ENCODE measurements around the gene LRRC27. TPM values are rescaled to one million over a fixed set of nuclear protein-coding genes. Genes with fewer than 3 reads are reported as not detected.

The LRRC27 gene
- total RNA-seq, 2 experiments from 2014 or later: 2.4 to 2.8 TPM

DNA sequence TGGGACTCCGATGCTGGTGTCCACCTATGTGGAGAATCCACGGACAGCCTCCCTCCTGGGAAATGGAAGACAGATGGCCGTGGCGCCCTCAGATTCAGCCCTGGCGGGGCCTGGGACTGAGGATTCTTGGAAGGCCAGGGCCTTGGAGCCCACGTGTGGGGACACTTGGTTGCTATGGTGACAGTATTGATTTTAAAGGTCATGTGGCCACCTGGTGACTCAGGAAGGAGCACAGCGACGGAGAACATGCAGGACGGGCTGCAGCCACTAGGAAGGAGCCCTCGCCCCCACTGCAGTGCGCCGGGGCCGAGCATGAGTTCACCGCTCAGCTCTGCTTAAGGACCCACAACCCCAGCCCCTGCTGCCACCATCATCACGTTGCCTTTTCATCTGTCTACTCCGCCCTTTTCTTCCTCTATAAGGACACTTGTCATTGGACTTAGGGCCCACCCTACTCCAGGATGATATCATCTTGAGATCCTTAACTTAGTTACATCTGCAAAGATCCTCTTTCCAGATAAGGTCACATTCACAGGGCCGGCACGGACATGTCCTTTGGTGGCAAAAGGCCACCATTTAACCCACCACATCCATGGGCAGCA lies 20.6 kb upstream of the LRRC27 start:
- ATAC-seq (ENCODE audit: poor library complexity): no peak
- no peaks in the 10 kb centered on the region for H3K36me3 Mint-ChIP-seq (ENCODE audit: low read depth)
- DNase-seq: no peak
- Histone ChIP-seq H3K27me3 (ENCODE audit: control insufficient read depth in 1 of 2, insufficient read depth in 2 of 2, low read length in 2 of 2) (no peaks in the 10 kb centered on the region), H3K27ac (ENCODE audit: low read depth in 1 of 2, low read length in 2 of 2) (no peak overlapping the region), H3K4me1 (ENCODE audit: insufficient read depth, low read length) (peaks cover 12% of the 10 kb centered on the region), H3K36me3 (ENCODE audit: insufficient read depth, low read length) (no peaks in the 10 kb centered on the region), H3K4me3 (ENCODE audit: low read length) (no peak overlapping the region), H3K9me3 (ENCODE audit: control insufficient read depth in 1 of 2, insufficient read depth in 1 of 2, low read length in 2 of 2) (no peaks in the 10 kb centered on the region)
- H3K4me1 Mint-ChIP-seq (ENCODE audit: low read depth): peaks cover 6% of the 10 kb centered on the region
- H3K9me3 Mint-ChIP-seq: no peaks in the 10 kb centered on the region
- intact Hi-C loops (cut with DNase I, micrococcal nuclease): no loop called here
- ChIA-PET CTCF (no interaction called here), POLR2A (no interaction called here)
- no peak overlapping the region for H3K27ac Mint-ChIP-seq
- no peak overlapping the region for H3K4me3 Mint-ChIP-seq
- H3K27me3 Mint-ChIP-seq: no peaks in the 10 kb centered on the region
- TF ChIP-seq, protein P1, sequence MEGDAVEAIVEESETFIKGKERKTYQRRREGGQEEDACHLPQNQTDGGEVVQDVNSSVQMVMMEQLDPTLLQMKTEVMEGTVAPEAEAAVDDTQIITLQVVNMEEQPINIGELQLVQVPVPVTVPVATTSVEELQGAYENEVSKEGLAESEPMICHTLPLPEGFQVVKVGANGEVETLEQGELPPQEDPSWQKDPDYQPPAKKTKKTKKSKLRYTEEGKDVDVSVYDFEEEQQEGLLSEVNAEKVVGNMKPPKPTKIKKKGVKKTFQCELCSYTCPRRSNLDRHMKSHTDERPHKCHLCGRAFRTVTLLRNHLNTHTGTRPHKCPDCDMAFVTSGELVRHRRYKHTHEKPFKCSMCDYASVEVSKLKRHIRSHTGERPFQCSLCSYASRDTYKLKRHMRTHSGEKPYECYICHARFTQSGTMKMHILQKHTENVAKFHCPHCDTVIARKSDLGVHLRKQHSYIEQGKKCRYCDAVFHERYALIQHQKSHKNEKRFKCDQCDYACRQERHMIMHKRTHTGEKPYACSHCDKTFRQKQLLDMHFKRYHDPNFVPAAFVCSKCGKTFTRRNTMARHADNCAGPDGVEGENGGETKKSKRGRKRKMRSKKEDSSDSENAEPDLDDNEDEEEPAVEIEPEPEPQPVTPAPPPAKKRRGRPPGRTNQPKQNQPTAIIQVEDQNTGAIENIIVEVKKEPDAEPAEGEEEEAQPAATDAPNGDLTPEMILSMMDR (IDR thresholded peaks at IDR 0.05): no peak

- ChIA-PET CTCF (no interaction called here), POLR2A (no interaction called here)
- no peak for ATAC-seq (ENCODE audit: poor library complexity)
- Mint-ChIP-seq H3K27ac (no peak overlapping the region), H3K9me3 (no peaks in the 10 kb centered on the region), H3K4me1 (ENCODE audit: low read depth) (no peaks in the 10 kb centered on the region), H3K4me3 (no peak overlapping the region), H3K27me3 (no peaks in the 10 kb centered on the region), H3K36me3 (ENCODE audit: low read depth) (no peaks in the 10 kb centered on the region)
- Histone ChIP-seq H3K27ac (ENCODE audit: low read depth in 1 of 2, low read length in 2 of 2) (no peak overlapping the region), H3K9me3 (ENCODE audit: control insufficient read depth in 1 of 2, insufficient read depth in 1 of 2, low read length in 2 of 2) (no peaks in the 10 kb centered on the region), H3K4me3 (ENCODE audit: low read length) (no peak overlapping the region), H3K27me3 (ENCODE audit: control insufficient read depth in 1 of 2, insufficient read depth in 2 of 2, low read length in 2 of 2) (no peaks in the 10 kb centered on the region), H3K36me3 (ENCODE audit: insufficient read depth, low read length) (no peaks in the 10 kb centered on the region), H3K4me1 (ENCODE audit: insufficient read depth, low read length) (peaks cover 6% of the 10 kb centered on the region)
- intact Hi-C loops (cut with DNase I, micrococcal nuclease): no loop called here
- TF ChIP-seq, protein P1 (IDR thresholded peaks at IDR 0.05): no peak
- DNase-seq: no peak
Measured at GRCh38 chr10:132313305-132313704, 18.7 kb upstream of the LRRC27 start.

DNA sequence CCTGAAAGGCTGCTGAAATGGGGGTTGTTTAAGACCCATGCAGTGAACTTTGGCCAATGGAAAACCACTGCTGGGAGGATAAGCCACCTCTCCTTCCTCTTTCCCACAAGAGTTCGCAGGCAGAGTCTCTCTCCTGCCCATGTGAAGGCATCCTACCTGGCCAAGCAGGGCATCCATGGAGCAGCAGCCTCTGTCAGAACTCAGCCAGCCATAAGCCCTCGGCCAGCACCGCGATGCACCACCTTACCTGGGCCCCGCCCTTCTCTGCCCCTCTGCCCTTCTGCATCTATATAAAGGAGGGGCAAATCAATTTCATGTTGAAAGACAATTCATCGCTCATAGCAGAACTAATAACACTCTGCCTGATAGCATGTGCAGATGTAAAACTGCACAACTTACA lies 18.1 kb upstream of the LRRC27 start:
- Histone ChIP-seq H3K27ac (ENCODE audit: low read depth in 1 of 2, low read length in 2 of 2) (no peak overlapping the region), H3K9me3 (ENCODE audit: control insufficient read depth in 1 of 2, insufficient read depth in 1 of 2, low read length in 2 of 2) (no peaks in the 10 kb centered on the region), H3K27me3 (ENCODE audit: control insufficient read depth in 1 of 2, insufficient read depth in 2 of 2, low read length in 2 of 2) (no peaks in the 10 kb centered on the region), H3K4me1 (ENCODE audit: insufficient read depth, low read length) (peaks cover 2% of the 10 kb centered on the region), H3K36me3 (ENCODE audit: insufficient read depth, low read length) (no peaks in the 10 kb centered on the region), H3K4me3 (ENCODE audit: low read length) (no peak overlapping the region)
- TF ChIP-seq, protein P1 (IDR thresholded peaks at IDR 0.05): no peak
- DNase-seq: no peak
- no peaks in the 10 kb centered on the region for H3K36me3 Mint-ChIP-seq (ENCODE audit: low read depth)
- no peaks in the 10 kb centered on the region for H3K27me3 Mint-ChIP-seq
- ChIA-PET POLR2A (no interaction called here), CTCF (no interaction called here)
- H3K27ac Mint-ChIP-seq: no peak overlapping the region
- ATAC-seq (ENCODE audit: poor library complexity): no peak
- no peak overlapping the region for H3K4me3 Mint-ChIP-seq
- no peaks in the 10 kb centered on the region for H3K4me1 Mint-ChIP-seq (ENCODE audit: low read depth)
- H3K9me3 Mint-ChIP-seq: no peaks in the 10 kb centered on the region
- intact Hi-C loops (cut with DNase I, micrococcal nuclease): no loop called here
